Esophagus muscularis mucosa (tissue), 3 donors: Measurements from ENCODE around the gene RRBP1.

Experiments
- CTCF ChIP-seq, 3 experiments: fragments of 200-600 bp in 2 of 3; fragments of 450-650 bp in 1 of 3; sonication (generic) in 2 of 3; IDR thresholded peaks; one replicate each; pipeline ENCODE4 v1.5.1; 2017 to 2019; ENCODE audit warnings: antibody characterized with exemption in 3 of 3, mild to moderate bottlenecking in 2 of 3, moderate library complexity in 1 of 3
- POLR2A ChIP-seq: fragments of 450-650 bp; IDR thresholded peaks from one replicate; pipeline ENCODE4 v1.6.1; 2017; ENCODE audit warnings: antibody characterized with exemption, moderate library complexity, mild to moderate bottlenecking, low read depth

GRCh38 chr20:17678295-17678694 lies 3.7 kb downstream of the RRBP1 start:
- TF ChIP-seq CTCF (IDR thresholded peaks at IDR 0.05) (no peak), POLR2A (no peak)
